Progenitor cell of endocrine pancreas (in vitro differentiated cells): ENCODE results near the gene HNRNPUL2. TPM values are rescaled to one million over a fixed set of nuclear protein-coding genes. Genes with fewer than 3 reads are reported as not detected.
"Not testable (repeated sequence)": the region's sequence is repeated elsewhere in the genome, so short reads cannot be mapped to it uniquely, and the experiment has no call there.

Experiments used
- DNase-seq: peaks from one replicate; pipeline ENCODE4 v3.0.0; 2021; ENCODE audit warnings: low spot score; ENCODE audit not compliant: unreplicated experiment
- H3K27ac Mint-ChIP-seq: 2 replicates; pipeline ENCODE4 v1.8.0; 2021; ENCODE audit warnings: mild to moderate bottlenecking, moderate library complexity, mixed read lengths
- H3K27me3 Mint-ChIP-seq: 2 replicates; pipeline ENCODE4 v1.8.0; 2021; ENCODE audit warnings: mixed read lengths
- H3K36me3 Mint-ChIP-seq: 2 replicates; pipeline ENCODE4 v1.8.0; 2022; ENCODE audit warnings: mixed read lengths; ENCODE audit not compliant: insufficient read depth
- H3K4me1 Mint-ChIP-seq: 2 replicates; pipeline ENCODE4 v1.8.0; 2021; ENCODE audit warnings: low read depth, mixed read lengths
- H3K4me3 Mint-ChIP-seq: 2 replicates; pipeline ENCODE4 v1.8.0; 2021; ENCODE audit warnings: low read depth, mild to moderate bottlenecking, moderate library complexity, mixed read lengths
- H3K9me3 Mint-ChIP-seq: 2 replicates; pipeline ENCODE4 v1.8.0; 2021; ENCODE audit warnings: low read depth, mixed read lengths
- total RNA-seq: library from RNA; stranded (reverse); gene quantifications from 2 replicates; pipeline ENCODE4 v1.2.1, GENCODE V29; 2021
- TF ChIP-seq, protein P1 (sequence below): fragments of 200-600 bp; sonication (generic); IDR thresholded peaks from one replicate; pipeline ENCODE4 v1.5.0; 2021; ENCODE audit warnings: antibody characterized with exemption, mild to moderate bottlenecking; ENCODE audit not compliant: unreplicated experiment

The HNRNPUL2 gene
- total RNA-seq, 1 donor from 2014 or later: 61.0 TPM

DNA sequence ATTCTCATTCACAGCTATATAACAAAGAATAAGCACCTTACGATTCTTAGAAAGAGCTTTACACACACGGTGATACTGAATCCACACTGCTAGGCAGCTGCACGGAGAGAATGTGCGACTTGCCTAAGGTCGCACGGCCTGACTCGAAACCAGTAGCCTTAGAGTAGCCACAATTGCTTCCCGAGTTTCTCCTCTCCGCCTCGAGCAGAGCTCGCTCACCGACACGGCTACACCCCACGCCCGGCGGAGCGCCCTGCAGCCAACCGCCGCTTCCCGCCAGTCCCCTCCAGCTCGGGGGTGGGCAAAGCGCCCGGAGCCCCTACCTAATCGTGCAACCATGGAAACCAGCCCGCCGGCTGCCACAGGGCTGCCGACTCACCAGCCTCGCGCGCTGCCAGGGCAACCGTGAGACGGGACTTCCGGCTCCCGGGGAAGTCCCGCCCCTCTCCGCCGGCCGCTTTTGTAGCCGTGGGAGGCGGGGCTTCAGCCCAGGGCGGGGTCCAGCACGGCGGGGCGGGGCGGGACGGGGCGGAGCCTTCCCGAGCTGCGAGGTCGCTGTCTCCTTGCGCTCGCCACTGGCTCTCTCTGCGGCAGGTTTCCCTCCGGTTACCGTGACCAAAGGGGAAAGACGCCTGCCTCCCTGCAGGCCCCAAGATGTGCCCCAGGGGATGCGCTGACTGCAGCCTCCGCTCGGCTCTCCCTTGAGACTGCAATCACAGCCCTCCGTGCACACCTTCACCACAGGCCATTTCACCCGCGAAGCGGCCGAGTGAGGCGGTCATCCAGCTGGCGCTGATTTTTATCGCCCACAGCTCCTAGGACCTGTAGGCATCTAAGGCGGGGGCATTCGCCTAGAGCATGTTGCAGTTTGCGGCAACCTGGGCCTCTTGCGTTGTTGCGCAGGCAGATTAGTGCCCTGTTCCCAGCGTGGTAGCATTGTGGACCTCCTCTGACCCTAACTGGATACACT is 21.1 kb downstream of the HNRNPUL2 start:
- DNase-seq: peak; percentile 91
- H3K4me3 Mint-ChIP-seq: peak overlapping the region; percentile 90
- TF ChIP-seq, protein P1, sequence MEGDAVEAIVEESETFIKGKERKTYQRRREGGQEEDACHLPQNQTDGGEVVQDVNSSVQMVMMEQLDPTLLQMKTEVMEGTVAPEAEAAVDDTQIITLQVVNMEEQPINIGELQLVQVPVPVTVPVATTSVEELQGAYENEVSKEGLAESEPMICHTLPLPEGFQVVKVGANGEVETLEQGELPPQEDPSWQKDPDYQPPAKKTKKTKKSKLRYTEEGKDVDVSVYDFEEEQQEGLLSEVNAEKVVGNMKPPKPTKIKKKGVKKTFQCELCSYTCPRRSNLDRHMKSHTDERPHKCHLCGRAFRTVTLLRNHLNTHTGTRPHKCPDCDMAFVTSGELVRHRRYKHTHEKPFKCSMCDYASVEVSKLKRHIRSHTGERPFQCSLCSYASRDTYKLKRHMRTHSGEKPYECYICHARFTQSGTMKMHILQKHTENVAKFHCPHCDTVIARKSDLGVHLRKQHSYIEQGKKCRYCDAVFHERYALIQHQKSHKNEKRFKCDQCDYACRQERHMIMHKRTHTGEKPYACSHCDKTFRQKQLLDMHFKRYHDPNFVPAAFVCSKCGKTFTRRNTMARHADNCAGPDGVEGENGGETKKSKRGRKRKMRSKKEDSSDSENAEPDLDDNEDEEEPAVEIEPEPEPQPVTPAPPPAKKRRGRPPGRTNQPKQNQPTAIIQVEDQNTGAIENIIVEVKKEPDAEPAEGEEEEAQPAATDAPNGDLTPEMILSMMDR: no peak
- no peaks in the 10 kb centered on the region for H3K27me3 Mint-ChIP-seq
- H3K27ac Mint-ChIP-seq: peak overlapping the region; percentile 99
- H3K4me1 Mint-ChIP-seq: peaks cover 28% of the 10 kb centered on the region
- no peaks in the 10 kb centered on the region for H3K9me3 Mint-ChIP-seq
- peaks cover 11% of the 10 kb centered on the region for H3K36me3 Mint-ChIP-seq

DNA sequence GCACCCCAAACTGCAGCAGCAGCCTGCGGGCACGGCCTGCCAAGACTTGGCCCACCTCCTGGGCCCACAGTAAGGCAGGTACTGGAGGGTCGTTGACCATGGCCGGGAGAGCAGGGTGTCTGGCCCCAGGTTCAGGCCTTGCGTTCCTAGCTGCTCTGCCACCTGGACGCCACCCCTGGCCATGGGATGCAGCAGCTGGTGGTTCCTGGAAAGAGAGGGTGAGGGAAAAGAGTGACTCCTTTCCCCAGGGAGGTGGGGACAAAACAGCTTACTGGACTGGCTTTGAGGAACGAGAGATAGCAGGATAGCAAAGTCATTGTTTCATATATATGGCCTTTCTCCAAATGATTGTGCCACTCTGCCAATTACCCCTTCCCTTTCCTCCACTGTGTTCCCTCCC is 21.8 kb downstream of the HNRNPUL2 start:
- TF ChIP-seq, protein P1: no peak
- no peaks in the 10 kb centered on the region for H3K27me3 Mint-ChIP-seq
- no peak for DNase-seq
- H3K9me3 Mint-ChIP-seq: no peaks in the 10 kb centered on the region
- H3K4me1 Mint-ChIP-seq: peaks cover 28% of the 10 kb centered on the region
- H3K36me3 Mint-ChIP-seq: peaks cover 12% of the 10 kb centered on the region
- peak overlapping the region; percentile 99 for H3K27ac Mint-ChIP-seq
- H3K4me3 Mint-ChIP-seq: peak overlapping the region; percentile 90

DNA sequence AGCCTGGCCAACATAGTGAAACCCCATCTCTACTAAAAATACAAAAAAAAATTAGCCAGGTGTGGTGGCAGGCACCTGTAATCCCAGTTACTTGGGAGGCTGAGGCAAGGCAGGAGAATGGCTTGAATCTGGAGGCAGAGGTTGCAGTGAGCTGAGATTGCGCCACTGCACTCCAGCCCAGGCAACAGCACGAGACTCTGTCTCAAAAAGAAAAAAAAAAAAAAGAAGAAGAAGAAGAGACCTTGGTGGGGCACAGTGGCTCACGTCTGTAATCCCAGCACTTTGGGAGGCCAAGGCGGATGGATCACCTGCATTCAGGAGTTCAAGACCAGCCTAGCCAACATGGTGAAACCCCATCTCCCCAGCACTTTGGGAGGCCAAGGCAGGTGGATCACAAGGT is 23.3 kb downstream of the HNRNPUL2 start:
- not testable (repeated sequence) for DNase-seq, H3K27ac Mint-ChIP-seq, H3K9me3 Mint-ChIP-seq, H3K27me3 Mint-ChIP-seq, H3K4me3 Mint-ChIP-seq
- H3K36me3 Mint-ChIP-seq: peaks cover 11% of the 10 kb centered on the region
- peaks cover 23% of the 10 kb centered on the region for H3K4me1 Mint-ChIP-seq

DNA sequence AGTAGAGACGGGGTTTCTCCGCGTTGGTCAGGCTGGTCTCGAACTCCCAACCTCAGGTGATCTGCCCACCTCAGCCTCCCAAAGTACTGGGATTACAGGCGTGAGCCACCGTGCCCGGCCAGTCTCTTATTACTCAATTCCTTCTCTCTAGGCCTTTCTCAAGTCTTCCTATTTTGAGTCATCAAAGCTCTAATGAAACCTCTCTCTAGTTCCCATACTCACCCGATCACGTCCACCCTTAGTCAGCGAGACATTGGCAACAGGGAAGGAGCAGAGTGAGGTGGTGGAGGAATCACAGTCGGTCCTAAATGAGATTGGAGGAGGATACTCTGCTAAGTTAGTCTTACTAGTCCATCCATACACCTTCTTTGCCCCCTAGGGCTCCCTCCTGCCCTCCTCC is 25.0 kb downstream of the HNRNPUL2 start:
- Mint-ChIP-seq H3K9me3 (no peaks in the 10 kb centered on the region), H3K27me3 (no peaks in the 10 kb centered on the region), H3K4me3 (no peak overlapping the region), H3K36me3 (peaks cover 14% of the 10 kb centered on the region), H3K4me1 (peaks cover 16% of the 10 kb centered on the region), H3K27ac (peak overlapping the region; percentile 2)
- DNase-seq: no peak
- TF ChIP-seq, protein P1: no peak

DNA sequence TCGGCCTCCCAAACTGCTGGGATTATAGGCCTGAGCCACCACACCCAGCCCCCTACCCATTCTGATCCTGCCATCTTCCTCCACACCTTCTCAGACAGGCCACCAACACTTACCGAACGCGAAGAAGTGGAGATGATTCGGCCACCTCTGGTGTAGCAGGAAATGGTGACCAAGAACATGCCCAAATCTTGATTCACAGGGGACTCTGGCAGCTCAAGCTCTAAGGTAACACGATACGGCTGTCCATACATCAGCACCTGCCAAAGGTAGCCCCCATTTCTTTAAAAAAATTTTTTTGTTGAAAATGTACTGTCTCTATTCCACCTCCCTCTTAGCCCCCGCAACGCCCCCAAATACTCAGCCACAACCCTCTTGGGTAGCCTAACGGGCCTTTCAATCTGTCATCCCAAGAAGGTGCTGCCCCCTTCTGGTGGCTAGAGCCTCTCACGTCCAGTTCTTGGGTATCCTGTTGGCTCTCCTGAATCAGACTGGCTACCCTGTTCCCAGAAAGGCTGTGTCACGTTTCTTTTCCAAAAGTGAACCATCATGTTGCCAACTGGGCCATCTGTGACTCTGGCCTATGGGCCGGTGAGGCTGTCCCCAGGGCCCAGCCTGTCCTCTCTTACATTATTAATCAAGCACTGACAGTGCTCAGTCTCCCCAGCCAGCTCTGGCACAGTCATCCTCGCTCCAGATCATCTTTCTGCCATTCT is 32.6 kb downstream of the HNRNPUL2 start:
- Mint-ChIP-seq H3K9me3 (no peaks in the 10 kb centered on the region), H3K4me1 (no peaks in the 10 kb centered on the region), H3K27me3 (no peaks in the 10 kb centered on the region), H3K27ac (peak overlapping the region; percentile 17), H3K36me3 (peaks cover 16% of the 10 kb centered on the region), H3K4me3 (no peak overlapping the region)
- TF ChIP-seq, protein P1: peak; percentile 80
- DNase-seq: peak; percentile 47

DNA sequence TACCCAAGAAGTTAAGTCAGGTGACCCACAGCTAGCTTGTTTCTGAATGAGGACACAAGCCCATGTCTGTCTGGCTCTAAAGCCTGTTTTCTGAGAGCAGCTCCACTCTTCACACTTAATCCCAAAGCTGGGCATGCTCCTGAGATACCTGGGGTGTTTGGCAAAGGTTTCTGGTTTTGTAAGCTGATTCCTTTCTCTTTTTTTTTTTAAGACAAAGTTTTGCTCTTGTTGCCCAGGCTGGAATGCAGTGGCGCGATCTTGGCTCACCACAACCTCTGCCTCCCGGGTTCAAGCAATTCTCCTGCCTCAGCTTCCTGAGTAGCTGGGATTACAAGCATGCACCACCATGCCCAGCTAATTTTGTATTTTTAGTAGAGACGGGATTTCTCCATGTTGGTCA is 33.6 kb downstream of the HNRNPUL2 start:
- not testable (repeated sequence) for H3K9me3 Mint-ChIP-seq, H3K4me1 Mint-ChIP-seq, H3K27ac Mint-ChIP-seq, DNase-seq, H3K4me3 Mint-ChIP-seq, H3K27me3 Mint-ChIP-seq
- peaks cover 15% of the 10 kb centered on the region for H3K36me3 Mint-ChIP-seq
